ENCODE data around the gene NGFR.
"Not testable (repeated sequence)": the region's sequence is repeated elsewhere in the genome, so short reads cannot be mapped to it uniquely, and the experiment has no call there.

The NGFR gene

DNA sequence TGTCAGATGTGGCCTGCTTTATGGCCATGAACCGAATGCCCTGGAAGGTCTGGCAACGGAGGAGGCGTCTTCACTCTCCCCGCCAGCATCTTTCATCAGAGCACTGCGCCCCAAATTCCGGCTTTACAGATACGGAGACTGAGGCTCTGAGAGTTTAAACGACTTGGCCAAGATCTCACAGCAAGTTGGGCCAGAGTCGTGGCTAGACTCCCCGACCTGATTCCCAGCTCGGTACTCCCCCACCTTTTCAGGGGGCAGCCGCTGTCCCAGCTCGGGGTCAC is 1.7 kb downstream of the NGFR start:
- no peak for DNase-seq

DNA sequence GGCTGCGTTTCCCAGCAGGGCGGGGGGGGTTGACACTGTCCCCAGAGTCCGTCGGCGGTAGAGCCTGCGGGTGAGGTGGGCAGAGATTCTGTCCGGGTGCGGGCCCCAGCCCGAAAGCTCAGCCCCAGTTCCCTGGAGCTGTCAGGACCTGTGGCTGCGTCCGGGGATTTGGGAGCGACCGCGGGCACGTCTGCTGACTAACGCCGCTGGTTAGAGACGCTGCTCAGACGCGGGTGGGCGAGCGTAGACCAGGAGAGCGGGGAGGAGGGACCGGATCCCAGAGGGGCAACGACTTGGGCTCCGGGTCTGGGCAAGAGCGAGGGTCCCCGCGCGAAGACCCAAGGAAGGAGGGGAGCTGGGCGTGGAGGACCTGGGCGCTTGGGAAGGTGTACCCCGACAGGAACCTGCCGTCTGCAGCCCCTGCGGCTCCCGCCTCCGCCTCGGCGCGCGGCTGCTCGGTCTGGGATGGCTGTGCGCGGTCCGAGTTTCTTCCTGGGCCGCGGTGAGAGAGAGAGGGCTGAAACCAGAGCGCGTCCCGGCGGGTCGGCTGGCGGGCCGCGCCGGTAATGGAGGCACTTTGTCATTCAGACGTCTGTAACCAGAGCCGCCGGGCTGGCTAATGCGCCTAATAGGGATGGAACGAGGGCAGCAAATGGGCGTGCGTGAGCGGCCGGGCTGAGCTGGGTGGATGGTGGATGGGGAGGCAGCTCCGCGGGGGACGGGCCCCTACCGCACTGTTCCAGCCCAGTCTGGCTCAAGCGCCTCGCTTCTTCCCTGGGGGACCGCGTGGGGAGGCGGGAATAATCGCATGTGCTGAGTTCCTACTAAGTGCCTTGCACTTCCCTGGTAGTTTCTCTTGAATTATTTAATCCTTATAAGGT is 2.3 kb downstream of the NGFR start:
- DNase-seq: peak; percentile 28

DNA sequence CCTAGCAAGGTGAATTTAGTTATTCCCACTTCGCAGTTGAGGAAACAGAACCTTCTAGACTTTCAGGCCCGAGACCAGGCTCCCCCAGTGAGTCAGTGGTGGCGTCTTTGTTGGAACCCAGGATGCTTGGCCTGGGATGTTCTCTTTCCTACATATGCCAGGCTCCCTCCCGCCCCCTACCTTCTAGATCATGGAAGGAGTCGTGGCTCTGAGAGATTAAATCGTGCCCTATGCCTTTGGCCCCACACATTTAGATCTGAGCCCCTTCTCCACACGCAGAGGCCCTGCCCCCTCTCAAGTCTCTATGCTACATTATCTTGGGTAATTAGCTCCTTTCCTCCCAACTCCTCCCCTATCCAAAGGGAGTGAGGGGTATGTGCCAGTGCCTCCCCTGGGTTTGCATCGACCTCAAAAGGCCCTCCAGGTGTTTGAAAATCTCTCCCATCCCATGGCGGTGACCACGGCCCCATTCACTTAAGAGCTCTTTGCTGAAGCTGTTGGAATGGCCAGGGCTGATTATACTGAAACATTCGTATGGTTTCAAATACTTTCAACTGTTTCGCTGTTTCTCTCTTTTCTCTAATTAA is 3.0 kb downstream of the NGFR start:
- no peak for DNase-seq

DNA sequence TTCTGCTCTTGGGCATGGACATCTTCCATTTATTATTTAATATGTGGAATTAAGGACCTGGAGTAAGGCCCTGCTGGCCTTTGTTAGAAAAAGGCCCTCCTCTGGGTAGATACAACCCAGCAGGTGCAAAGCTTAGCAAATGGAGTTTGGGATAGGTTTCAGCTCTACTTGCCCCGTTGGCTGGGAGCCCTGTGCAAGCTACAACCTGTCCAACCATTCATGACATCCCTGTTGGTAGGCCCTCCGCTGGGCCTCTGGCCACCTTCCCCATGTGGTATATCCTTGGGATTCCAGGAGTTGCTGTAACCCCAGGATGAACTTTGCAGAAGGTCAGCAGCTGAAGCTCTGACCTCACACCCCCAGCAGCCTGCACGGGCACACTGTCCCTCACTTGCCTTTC is 6.4 kb downstream of the NGFR start:
- no peak for DNase-seq

DNA sequence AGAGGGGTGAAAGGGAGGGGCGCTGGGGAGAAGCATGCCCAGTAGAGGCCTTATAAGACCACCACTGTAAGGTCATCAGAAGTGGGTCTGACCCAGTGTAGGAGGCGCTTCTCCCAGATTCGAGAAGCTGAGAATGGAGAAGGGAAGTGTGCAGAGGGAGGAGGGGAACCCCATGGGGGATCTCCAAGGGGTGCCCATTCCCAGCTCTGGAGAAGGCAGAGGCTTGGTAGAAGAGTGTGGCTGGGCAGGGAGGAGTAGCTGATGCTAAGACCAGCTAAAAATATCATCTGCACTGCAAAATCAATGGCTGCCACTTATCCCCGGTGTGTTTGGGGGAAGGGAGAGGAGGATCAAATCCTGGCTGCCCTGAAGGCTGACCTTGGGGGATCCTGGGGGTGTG is 7.2 kb downstream of the NGFR start:
- no peak for DNase-seq

DNA sequence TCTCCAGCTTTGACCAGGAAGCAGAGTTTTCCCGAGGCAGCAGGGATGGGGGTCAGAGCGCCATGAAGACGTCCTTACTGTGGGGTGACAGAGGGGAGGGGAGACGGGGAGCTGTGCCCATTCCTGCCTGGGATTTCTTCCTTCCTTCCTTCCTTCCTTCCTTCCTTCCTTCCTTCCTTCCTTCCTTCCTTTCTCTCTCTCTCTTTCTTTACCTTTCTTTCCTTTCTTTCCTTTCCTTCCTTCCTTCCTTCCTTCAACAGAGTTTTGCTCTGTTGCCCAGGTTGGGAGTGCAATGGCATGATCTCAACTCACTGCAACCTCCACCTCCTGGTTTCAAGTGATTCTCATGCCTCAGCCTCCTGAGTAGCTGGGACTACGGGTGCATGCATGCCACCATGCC is 7.6 kb downstream of the NGFR start:
- DNase-seq: not testable (repeated sequence)

DNA sequence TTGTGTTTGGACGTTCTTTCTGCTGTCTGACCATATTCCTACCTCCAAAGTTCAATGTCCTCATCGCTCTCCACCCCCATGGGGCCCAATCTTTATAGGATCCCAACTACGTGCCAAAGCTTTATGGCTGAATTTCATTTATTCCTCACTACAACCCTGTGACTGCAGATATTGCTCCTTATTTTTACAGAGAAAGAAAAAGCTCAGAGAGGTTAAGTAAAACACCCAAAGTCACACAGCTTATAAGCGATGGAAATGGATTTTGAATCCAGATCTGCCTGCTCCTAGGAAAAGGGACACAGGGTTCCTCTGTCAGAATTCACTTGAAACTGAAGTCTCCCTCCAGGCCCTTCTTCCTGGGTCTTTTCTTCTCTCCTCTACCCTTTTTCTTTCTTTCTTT is 9.3 kb downstream of the NGFR start:
- no peak for DNase-seq

DNA sequence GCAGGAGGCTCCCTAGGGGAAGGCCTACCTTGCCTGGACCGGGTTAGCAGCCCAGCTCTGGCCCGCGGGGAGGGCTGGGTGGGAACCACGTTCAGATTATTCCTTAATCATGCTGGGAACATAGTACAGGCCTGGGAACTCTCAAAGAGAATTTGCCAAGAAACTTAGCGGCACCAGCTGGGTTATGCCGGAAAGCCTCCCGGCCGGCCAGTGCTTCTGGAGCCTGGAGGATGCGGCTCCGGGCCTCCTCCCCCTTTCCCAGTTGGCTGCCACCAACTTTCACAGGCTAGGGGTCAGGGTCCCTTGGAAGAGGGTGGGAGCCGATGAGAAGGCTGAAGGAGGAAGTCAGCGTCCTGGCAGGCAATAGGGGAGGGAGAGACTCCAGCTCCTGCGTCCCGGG is 10.8 kb downstream of the NGFR start:
- no peak for DNase-seq

DNA sequence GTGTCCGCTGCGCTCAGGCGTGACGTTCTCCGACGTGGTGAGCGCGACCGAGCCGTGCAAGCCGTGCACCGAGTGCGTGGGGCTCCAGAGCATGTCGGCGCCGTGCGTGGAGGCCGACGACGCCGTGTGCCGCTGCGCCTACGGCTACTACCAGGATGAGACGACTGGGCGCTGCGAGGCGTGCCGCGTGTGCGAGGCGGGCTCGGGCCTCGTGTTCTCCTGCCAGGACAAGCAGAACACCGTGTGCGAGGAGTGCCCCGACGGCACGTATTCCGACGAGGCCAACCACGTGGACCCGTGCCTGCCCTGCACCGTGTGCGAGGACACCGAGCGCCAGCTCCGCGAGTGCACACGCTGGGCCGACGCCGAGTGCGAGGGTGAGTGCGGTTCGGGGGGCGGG is 11.2 kb downstream of the NGFR start:
- no peak for DNase-seq

DNA sequence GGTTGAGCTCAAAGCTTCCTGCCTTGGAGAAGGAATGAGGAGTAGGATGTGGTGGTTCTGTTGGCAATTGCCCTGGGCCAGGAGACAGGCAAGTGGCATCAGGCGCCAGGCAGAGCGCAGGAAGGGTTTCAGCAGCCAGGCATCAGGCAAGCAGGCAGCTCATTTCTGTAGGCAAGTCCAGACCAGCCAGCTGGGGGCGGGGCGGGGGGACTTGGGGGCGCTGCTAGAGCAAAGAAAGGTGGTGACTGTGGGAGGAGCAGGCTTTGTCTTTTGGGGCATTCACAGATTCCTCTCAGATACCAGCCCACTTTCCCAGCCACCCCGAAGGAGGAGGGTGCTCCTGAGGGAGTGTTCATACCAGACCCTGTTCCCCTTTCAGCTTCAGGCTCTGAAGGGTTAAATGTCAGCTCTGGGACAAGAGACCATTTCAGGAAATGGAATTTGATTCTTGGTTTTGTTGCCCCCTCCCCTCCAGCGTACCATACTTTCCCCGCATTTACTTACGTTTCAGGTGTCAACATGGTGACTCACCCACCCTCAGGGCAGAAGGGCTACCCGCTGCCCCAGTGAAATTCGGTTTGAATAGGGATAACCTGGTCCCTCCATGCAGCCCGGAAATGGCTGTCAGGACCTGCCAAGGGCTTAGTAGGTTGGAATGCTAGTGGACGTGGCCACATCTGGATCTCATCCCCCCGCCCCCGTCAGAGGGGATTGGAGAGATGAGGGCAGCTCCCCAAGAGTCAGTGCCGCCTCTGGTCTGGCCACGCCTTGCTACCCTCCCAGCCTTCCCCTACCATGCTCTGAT is 13.2 kb downstream of the NGFR start:
- no peak for DNase-seq

DNA sequence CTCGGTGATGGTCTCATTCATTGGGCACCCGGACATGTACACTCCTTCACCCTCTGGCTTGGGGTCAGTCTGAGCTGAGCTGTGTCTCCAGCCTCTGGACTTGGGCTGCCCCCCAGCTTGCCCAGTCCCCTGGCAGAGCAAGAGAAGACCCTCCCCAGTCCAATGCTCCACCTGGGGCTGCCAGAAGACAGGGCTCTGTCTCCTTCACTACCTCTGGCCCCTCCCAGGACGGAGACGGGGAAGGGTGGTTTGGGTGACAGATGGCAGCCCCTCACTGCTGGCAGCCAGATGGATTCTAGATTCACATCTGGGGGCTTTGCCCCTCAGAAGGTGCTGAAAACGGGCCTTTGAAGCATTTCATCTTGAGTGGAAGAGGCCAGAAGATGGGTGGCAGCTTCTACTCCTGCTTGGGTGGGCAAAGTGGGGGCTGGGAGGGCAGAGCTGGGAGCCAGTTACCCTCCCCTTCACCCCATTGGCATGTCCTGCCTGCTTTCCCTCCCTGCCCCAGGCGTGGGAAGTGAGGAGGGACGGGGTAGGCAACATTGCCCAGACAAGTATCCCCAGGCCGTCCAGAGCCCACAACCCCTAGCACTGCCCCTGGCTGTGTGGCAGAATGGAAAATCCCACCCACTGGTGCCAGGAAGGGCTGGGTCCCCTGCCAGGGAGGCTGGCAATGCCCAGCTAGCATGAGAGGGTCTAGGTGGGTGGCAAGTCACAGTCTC is 13.9 kb downstream of the NGFR start:
- DNase-seq: no peak

DNA sequence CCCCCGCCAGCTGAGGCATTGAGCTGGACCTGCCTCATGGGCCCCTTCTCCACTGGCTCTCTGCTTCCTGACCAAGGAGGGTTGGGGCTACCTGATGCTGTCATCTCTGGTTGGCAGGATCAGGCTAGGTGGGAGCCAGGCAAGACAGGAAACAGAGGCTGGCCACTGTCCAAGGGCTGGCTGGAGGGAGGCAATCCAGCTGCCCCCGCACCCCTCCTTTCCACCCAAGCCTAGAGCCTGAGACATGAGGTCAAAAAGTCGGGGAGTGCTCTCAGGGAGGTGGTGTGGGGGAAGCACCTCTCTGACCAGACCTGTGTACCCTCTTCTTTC is 14.5 kb downstream of the NGFR start:
- no peak for DNase-seq

DNA sequence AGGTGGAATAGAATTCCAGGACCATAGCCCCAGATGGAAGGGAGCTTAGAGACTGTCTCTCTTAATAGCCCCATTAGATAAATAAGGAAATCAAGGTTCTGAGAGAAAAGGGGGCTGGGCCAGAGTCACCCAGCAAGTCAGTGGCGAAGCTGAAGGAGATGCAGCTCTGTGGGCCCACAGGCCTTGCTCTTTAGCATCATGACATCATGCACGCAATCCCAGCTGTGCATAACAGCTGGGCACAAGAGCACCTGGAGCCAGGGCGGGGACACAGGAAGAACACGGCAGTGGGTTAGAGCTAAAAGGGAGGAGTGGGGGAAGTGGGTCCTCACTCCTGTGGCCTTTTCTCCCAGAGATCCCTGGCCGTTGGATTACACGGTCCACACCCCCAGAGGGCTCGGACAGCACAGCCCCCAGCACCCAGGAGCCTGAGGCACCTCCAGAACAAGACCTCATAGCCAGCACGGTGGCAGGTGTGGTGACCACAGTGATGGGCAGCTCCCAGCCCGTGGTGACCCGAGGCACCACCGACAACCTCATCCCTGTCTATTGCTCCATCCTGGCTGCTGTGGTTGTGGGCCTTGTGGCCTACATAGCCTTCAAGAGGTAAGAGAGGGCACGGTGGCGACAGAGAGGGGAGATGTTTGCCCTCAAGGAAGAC is 15.1 kb downstream of the NGFR start:
- DNase-seq: no peak

DNA sequence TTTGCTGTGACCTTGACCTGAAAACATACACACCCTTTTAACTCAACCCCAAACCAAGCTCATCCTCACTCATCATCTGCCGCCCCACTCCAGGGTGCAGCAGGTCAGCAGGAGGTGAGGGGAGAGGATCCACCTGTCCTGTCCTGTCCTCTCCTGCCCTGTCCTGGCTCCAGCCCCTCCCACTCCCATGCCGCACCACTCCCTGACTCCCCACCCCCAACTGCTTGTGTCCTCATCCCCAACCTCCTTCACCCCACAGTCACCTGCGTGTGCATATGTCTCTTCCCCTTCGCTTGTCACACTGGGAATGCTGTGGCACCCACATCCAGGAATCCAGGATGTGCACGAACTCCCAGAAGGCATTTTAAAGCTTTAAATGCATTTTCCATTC is 15.6 kb downstream of the NGFR start:
- no peak for DNase-seq

DNA sequence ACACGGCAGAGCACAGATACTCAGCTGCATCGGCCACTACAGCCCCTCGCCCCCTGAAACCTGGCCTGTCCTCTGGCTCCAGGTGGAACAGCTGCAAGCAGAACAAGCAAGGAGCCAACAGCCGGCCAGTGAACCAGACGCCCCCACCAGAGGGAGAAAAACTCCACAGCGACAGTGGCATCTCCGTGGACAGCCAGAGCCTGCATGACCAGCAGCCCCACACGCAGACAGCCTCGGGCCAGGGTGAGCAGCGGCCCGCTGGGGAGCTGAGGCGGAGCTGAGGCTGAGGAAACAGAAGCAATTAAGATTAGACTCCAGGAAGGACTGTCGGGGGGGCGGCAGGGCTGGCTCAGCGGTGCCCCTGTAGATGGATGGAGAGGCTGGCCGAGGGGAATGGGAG is 16.7 kb downstream of the NGFR start:
- DNase-seq: no peak

DNA sequence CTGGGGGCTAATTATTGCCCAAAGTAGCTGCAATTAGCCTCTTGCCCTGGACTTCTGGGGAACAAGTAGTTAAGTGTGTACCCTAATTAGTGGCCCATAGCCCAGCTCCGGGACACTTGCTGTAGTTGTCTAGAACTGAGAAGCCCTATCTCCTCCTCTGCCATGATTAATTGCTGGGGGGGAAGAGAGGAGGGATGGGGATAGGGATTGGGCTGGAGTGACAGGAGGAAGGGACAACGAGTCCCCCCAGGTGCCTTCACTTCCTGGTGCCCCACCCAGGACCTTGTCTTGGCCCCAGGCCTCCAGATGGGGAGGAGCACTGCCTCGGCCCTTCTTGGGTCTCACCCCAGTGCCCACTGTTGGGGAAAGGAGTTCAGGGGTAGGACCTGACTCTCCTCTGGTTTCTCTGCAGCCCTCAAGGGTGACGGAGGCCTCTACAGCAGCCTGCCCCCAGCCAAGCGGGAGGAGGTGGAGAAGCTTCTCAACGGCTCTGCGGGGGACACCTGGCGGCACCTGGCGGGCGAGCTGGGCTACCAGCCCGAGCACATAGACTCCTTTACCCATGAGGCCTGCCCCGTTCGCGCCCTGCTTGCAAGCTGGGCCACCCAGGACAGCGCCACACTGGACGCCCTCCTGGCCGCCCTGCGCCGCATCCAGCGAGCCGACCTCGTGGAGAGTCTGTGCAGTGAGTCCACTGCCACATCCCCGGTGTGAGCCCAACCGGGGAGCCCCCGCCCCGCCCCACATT is 17.4 kb downstream of the NGFR start:
- DNase-seq: no peak

DNA sequence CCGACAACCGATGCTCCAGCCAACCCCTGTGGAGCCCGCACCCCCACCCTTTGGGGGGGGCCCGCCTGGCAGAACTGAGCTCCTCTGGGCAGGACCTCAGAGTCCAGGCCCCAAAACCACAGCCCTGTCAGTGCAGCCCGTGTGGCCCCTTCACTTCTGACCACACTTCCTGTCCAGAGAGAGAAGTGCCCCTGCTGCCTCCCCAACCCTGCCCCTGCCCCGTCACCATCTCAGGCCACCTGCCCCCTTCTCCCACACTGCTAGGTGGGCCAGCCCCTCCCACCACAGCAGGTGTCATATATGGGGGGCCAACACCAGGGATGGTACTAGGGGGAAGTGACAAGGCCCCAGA is 17.9 kb downstream of the NGFR start:
- peak; percentile 41 for DNase-seq

DNA sequence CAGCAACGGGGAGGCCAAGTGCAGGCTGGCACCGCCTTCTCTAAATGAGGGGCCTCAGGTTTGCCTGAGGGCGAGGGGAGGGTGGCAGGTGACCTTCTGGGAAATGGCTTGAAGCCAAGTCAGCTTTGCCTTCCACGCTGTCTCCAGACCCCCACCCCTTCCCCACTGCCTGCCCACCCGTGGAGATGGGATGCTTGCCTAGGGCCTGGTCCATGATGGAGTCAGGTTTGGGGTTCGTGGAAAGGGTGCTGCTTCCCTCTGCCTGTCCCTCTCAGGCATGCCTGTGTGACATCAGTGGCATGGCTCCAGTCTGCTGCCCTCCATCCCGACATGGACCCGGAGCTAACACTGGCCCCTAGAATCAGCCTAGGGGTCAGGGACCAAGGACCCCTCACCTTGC is 18.5 kb downstream of the NGFR start:
- no peak for DNase-seq

DNA sequence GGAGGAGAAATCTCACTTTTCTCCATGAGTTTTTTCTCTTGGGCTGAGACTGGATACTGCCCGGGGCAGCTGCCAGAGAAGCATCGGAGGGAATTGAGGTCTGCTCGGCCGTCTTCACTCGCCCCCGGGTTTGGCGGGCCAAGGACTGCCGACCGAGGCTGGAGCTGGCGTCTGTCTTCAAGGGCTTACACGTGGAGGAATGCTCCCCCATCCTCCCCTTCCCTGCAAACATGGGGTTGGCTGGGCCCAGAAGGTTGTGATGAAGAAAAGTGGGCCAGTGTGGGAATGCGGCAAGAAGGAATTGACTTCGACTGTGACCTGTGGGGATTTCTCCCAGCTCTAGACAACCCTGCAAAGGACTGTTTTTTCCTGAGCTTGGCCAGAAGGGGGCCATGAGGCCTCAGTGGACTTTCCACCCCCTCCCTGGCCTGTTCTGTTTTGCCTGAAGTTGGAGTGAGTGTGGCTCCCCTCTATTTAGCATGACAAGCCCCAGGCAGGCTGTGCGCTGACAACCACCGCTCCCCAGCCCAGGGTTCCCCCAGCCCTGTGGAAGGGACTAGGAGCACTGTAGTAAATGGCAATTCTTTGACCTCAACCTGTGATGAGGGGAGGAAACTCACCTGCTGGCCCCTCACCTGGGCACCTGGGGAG is 19.1 kb downstream of the NGFR start:
- peak; percentile 21 for DNase-seq

DNA sequence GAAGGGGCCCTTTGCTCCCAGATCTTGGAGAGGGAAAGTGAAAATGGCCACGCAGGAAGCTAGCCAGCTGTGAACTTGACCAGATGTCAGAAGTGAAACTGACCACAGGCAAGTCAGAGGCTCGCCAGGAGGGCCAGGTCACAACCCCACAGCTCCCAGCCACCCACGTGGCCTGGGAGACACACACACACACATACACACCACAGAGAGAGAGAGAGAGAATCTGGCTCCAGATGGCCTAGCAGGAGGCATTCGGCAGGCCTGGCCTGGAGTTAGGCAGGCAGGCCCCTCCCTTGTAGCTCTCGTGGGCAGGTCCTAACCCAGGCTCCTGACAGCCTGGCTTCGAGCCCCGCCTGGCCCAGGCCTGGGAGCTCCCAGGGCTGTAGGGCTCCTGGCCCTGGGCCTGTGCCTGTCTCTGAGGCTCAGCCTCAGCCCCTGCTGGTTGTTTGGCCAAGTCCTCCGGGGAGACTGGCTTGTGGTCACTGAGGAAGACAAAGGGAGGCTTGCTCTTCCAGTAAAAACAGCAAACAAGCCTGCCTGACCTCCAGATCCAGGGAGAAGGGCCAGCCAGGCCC is 20.2 kb downstream of the NGFR start:
- peak; percentile 52 for DNase-seq

DNA sequence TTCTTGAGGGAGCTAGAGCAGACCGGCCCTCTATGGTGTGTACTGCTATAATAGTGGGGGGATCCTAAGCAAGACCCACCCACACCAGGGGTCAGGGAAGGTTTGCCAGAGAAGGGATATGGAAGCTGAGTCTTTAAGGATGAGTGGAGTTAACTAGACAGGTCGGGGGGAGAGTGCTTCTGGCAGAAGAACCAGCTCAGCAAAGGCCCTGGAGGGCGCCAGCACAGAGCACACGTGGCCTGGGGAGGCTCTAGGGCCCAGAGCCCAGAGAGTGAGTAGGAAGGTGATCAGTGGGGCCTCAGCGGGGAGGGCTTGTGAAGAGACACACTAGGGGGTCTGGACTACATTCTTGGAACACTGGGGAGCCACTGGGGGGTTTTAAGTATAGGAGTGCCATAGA is 21.1 kb downstream of the NGFR start:
- DNase-seq: no peak
